ENCODE data around the gene PCP2.
A peak's percentile ranks its signal among the peaks of the same experiment; 100 is the strongest.

PCP2 gene

DNA sequence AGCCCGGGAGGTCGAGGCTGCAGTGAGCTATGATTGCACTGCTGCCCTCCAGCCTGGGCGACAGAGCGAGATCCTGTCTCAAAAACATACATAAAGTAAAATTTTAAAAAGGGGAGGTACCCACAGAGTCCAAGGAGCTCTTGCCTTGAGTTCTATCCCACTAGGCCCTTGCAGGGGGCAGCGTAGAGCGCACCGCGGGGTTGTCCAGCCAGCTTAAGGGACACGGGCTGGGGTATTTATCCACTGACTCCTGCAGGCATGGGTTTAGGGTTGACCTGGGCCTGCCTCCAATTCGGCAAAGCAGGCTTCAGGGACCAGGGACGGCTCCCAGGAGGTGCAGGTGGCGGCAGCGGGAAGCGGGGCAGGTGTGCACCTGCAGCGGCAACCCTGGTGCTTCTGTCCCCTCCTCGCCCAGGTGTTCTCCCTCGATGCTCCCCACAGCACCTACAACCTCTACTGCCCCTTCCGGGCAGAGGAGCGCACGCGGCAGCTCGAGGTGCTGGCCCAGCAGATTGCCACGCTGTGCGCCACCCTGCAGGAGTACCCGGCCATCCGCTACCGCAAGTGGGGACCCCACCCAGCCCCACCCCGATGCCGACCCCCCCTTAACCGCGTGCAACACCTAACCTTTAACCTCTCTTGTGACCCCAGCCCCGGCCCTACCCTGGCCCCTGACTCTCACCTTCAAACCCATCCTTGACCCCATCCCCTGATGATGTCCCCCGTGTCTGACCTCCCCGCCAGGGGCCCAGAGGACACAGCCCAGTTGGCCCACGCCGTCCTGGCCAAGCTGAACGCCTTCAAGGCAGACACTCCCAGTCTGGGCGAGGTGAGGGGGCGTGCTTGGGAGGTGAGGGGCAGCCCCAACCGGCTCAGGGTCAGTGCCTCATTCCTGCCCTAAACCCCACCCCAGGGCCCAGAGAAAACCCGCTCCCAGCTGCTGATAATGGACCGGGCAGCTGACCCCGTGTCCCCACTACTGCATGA, 8.1 kb upstream of the PCP2 start:
- H3K4me3 ChIP-seq (ENCODE audit: low read depth, low read length), result no peak overlapping the region
- no peak for DNase-seq (ENCODE audit: low read depth)

DNA sequence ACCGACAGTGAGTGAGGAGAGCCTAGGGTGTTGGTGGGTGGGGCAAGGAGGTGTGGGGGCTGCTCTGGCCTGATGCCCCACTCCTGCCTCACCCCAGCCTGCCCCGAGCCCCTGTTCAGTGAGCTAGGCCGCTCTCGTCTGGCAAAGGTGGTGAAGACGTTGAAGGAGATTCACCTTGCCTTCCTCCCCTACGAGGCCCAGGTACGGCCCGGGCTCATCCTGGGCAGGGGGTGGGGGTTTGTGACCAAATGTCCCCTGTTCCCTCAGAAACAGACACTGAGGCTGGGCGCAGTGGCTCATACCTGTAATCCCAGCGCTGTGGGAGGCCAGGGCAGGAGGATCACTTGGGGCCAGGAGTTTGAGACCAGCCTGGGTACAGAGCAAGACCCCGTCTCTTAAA, 7.3 kb upstream of the PCP2 start:
- no peak overlapping the region for H3K4me3 ChIP-seq (ENCODE audit: low read depth, low read length)
- no peak for DNase-seq (ENCODE audit: low read depth)

DNA sequence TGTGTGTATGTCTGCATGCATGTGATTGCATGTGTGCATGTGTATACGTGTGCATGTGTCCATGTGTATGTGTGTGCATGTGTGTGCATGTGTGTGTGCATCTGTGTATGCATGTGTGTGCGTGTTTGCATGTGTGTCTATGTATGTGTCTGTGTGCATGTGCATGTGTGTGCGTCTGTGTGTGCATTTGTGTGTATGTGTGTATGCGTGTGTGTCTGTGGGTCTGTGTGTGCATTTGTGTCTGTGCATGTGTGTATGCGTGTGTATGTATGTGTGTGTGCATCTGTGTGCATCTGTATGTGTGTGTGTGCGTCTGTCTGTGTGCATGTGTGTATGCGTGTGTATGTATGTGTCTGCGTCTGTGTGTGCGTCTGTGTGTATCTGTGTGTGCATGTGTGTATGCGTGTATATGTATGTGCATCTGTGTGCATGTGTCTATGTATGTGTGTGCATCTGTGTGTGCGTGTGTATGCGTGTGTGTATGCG, 6.4 kb upstream of the PCP2 start:
- no peak overlapping the region for H3K4me3 ChIP-seq (ENCODE audit: low read depth, low read length)
- no peak for DNase-seq (ENCODE audit: low read depth)

DNA sequence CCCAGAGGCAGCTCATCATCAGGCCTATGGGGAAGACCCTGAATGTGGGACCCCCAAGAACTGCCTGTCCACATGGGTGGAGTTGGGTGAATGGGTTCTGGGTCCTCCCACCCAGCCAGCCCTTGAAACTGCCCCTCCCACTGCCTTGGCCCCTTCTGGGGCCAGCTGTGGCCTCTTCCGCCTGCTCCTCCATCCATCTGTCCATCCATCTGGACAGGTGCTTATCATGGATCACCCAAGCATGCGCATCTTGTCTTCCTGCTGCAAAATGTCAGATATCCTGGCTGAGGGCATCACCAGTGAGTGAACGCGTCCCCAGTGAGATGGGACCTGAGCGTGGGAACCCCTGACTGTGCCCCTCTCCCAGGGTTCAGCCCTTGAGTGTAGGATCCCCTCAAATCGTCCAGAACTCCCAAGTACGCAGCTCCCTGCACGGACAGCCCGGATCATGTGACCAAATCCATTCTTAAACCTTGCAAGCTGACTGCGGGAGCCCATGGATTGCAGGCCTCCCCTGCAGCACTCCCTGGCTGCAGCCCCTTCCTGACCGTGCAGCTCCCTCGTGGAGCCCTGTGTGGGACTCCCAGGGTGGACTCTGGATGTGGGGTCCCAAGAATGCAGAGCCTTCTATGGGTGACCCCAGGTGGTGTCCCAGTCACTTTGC, 5.4 kb upstream of the PCP2 start:
- DNase-seq (ENCODE audit: low read depth), result no peak
- H3K4me3 ChIP-seq (ENCODE audit: low read depth, low read length), result no peak overlapping the region

DNA sequence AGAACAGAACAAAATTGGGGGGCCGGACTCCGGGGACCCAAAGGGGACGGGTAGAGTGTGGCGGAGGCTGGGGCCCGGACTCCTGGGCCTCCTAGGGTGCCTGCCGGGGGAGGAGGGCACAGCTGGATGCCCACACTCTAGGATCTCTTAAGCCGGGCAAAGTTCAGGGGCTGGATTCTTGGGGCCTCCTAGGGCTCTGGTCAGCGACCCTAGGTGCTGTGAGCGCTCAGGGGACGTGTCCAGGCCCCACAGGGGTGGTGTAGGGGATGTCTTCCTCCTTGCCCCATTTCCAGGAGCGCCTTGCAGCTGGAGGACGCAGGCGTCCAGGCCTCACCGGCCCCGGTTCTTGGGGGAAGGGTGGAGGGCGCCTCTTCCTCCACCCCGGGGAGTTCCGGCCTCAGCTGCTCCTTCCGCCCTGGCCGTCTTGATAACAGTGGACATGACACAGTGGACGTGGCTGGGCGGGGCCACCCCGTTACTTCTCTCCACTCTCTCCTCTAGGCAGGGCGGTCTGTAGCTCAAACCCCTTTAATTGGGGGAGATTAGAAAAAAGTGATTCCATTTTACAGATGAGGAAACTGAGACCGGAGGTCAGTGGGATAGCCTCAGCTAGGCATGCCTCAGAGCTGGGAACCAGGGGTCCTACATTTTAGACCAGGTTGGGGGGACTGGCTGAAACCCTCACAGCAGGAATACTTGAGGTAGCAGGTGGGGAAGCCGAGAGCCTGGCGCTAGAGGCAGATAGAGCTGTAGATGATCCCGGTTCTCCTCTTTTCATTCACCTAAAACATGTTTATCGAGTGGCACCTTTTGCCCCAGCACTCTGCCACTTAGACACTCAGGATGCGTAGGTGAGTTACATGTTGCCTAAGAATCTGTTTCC, 4.1 kb upstream of the PCP2 start:
- peak overlapping the region; percentile 25 for H3K4me3 ChIP-seq (ENCODE audit: low read depth, low read length)
- no peak for DNase-seq (ENCODE audit: low read depth)

DNA sequence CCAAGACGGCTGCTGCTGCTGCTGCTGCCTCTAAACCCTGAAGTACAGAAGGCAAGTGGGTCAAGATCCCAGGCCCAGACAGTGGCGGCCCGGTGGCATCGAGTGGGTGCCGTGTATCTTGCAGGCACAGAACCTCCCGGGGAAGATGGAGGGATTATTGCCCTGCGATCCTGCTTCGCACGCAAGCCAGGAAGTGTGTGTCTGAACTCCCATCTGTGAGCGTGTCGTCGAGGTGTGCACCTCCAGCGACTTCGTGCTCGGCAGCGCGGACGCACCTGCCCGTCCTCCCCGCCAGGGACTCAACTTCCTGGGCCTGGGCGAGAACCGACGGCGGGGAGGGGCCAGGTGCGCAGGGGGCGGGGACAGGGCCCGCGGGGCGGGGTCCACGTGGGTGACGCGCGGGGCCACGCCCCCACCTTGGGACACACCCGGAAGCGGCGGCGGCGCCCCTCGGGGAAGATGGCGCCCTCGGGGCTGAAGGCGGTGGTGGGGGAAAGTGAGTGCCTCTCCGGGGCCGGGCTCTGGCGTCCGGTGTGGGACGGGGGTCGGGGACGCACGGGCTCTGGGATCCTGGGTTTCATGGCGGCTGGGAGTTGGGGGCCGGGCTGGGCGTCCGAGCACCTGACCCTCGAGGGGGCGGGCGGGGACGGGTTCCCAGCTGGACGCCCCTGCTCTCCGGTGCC, 3.3 kb upstream of the PCP2 start, which contains the start of gene STXBP2:
TSS of gene STXBP2 (plus strand) at position 420 of the 683 bp plus-strand sequence. CDS start at position 460, 40 bp downstream.
- DNase-seq (ENCODE audit: low read depth), result no peak
- H3K4me3 ChIP-seq (ENCODE audit: low read depth, low read length), result peak within 1 kb of the TSS; percentile 25

DNA sequence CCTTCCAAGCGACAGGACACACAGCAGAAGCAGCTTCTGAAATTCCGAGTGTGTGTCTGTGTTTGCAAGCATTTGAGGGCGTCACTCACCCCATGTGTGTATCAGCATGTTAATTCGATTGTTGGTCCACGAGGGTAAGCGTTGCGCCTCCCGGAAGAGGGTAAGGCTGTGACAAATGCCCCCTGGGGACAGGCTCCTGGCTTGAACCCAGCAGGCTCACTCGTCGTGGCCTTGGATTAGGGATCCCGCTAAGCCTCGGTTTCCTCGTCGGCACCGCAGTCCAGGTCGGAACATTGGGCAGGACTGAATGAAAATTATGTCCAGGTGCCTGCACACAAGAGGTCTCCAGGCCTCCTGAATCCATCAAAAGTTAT, 2.8 kb upstream of the PCP2 start:
- no peak for DNase-seq (ENCODE audit: low read depth)
- H3K4me3 ChIP-seq (ENCODE audit: low read depth, low read length), result no peak overlapping the region

DNA sequence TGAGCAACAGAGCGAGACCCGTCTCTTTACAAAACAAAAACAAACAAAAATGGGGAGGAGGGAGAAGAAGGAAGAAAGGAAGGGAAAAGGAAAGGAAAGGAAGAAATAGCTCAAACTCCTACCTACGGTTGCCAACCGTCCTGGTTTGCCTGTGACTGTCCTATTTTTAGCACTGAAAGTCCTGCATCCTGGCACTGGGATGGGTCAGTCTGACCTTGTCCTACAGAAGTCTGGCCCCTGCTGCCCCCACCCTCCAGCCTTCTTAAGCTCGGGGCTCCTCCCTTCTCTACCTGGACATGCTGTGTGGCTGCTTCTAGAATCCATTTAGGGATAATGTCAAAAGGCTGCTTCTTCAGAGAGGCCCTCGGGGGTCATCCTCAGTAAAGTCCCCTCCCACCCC, 2.2 kb upstream of the PCP2 start:
- H3K4me3 ChIP-seq (ENCODE audit: low read depth, low read length), result no peak overlapping the region
- no peak for DNase-seq (ENCODE audit: low read depth)

DNA sequence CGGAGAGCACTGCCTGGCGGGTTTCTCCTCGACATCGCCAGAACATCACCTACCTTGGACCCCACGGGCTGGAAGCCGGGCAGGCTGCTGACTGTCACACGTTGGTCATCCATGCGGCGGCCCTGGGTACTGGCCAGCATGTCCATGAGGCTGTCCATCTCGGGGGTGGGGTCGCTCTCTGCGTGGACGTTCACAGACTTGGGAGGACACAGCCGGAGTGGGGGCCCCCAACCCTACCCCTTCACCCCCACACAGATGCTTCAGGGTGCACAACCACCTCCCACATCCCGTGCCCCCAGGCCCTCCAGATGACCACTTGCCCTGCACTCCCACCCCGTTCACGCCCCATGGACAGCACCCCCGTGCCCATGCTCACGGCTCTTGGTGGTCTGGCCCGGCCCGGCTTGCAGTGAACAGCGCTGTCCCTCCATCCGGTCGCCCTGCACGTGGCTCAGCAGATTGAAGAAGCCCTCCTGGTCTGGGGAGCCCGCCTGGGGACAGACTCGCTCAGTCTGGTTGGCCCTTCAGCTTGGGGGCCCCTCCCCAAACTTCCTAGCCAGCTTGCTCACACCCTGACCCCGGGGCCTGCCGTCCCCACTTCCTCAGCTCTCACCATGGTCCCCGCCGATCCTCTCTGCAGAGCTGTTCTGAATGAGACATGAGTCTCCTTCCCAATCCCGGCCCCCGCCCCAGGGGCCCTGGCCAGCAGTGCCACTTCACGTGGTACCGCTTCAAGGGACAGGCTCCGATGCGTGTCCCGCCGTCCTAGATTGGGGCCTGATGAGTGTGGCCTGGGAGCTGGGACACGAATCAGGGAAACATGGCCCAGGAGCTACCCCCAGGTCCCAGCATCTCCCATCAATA, 947 bp downstream of the PCP2 start:
- H3K4me3 ChIP-seq (ENCODE audit: low read depth, low read length), result no peak overlapping the region
- DNase-seq (ENCODE audit: low read depth), result no peak

DNA sequence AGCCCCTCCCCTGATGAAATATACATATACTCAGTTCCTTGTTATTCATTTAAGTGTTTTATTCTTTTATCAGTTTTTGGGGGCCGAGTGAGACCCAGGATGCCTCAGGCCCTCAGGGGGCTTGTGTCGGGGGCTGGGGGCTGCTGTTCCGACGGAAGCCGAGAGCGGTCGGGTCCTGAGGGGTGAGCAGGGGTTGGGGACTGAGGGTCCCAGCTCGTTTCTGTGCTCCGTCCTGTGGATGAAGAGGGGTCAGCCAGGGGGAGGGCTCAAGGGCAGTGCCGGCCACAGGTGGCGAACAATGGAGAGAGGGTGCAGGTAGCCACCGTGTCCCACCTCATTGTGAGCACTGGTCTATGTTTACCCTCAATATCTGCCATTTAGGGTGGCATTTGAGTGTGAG, 1.9 kb downstream of the PCP2 start:
- no peak for DNase-seq (ENCODE audit: low read depth)
- H3K4me3 ChIP-seq (ENCODE audit: low read depth, low read length), result no peak overlapping the region

DNA sequence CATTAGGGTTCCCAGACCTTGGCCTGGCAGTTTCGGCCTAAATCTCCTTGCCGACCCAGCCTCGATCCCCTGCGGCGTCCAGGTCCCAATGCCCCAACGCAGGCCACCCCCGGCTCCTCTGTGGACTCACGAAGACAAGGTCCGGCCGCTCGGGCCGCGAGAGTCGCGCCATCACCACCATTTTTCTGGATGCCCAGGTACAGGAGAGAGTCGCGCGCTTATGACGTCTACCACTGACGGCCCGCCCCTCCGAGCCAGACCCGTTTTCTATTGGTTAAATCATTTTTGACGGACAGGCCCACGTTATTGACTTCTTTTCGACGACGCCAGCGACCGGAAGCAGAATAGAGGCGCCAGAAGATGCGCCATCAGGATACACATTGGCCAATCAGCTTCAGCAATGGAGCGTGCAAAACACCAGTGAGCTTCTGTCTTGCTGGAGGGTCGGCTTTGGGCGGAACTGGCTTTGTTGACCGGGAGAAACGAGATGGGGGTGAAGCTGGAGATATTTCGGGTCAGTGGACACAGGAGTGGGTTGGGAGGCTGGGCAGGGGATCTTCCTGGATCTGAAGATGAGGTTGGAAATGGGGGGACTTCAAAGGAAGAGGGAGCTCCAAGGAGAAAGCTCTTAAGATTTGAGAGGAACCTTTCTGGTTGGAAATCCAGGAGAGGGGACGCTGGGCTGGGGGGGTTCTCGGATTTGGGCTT, 4.0 kb downstream of the PCP2 start, which contains the start of the genes PET100 and XAB2:
TSS of gene PET100 (plus strand) at position 447 of the 708 bp plus-strand sequence. CDS start at position 488, 41 bp downstream.
TSS of gene XAB2 (minus strand) at position 199 of the 708 bp plus-strand sequence. CDS start at position 181, 18 bp downstream.
- DNase-seq (ENCODE audit: low read depth), result peak; percentile 95
- peak within 1 kb of the TSS; percentile 77 for H3K4me3 ChIP-seq (ENCODE audit: low read depth, low read length)

DNA sequence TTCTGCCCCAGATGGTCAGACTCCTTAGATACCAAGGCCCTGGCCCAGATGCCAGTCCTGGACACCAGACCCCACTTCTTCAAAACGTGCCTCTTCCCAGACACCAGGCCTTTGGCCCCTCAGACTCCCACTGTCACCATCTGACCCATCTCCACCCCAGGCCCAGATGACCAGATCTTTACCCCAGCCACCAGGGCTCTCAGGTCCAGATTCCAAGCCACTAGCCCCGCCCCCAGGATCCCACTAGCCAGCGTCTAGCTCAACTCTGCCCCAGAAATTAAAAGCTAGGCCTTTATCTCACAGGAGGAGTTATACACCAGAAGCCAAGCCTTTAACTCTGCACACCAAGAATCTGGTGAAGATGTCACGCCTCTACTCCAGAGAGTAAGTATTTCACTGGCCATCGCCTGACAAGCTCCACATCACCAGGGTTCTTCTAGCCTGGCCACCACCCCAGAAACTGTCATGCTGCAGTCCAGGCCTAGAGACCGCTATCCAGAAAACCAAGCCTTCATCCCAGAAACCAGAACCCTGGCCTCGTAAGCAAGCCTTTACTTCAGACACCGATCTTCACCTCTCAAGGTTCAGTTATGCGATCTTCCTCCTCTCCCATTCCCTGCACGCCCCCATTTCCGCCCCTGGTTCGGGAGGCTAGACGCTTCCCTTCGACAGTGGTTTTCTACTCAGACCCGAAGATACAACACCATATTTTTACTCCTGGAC, 4.8 kb downstream of the PCP2 start:
- no peak for DNase-seq (ENCODE audit: low read depth)
- peak overlapping the region; percentile 77 for H3K4me3 ChIP-seq (ENCODE audit: low read depth, low read length)

DNA sequence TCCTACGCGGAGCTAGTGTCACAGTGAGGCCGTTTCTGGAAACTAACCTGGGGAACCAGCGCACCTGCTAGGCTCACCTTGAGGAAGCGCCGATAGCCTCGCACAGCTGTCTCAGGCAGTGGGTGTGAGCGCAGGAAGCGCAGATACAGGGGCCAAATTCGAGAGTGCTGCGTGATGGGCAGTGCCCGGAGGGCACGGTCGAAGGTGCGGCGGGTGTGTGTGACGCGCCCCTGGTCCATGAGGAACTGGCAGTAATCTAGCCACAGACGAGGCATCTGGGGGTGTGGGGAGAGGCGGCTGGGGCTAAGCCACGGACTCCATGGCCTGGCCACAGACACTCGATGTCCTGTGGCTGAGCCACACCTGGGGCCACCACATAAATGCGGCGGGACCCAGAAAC, 6.4 kb downstream of the PCP2 start:
- no peak overlapping the region for H3K4me3 ChIP-seq (ENCODE audit: low read depth, low read length)
- no peak for DNase-seq (ENCODE audit: low read depth)

DNA sequence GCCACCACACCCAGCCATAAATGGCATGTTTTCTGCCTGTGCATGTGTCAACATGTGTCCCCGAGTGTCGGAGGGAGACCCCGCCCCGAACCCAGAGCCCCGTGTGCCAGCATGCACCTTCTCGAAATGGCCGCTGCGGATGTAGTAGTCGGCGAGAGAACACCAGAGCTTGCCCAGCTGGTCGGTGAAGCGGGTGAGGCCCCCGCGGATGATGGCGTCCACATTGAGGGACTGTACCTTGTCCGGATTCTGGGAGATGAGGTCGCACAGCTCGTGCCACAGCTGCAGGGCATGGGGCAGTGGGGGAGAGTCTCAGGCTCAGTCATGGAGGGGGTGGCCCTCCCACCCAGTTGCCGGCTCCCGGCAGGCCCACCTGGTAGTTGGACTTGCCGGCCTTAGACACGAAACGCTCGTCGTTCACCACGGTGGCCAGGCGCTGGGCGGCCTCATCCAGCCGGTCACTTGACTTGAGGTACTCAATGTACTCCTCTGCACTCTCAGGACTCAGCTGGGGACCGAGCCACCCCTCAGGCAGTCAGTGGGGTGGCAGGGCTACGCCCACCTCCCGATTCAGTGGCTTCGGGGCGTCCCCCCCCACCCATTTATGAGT, 7.7 kb downstream of the PCP2 start:
- no peak overlapping the region for H3K4me3 ChIP-seq (ENCODE audit: low read depth, low read length)
- DNase-seq (ENCODE audit: low read depth), result no peak

DNA sequence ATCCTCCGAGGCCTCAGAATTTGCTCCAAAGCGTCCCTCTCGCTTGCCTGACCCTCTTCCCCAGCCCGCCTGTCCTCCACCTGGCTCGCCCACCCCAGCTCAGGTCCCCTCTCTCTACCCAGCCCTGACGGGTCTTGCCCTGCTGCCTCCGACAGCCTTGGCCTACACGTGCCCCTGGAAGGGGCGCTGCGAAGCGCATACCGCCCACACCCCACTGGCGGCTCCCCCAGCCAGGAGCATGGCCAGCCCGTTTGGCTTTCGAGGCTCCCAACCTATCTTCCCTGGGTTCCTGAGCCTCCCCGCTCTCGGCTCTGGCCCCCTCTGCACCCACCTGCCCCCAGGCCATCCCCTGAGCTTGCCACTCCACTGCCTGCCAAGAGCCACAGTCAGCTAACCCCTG, 8.7 kb downstream of the PCP2 start:
- DNase-seq (ENCODE audit: low read depth), result no peak
- H3K4me3 ChIP-seq (ENCODE audit: low read depth, low read length), result no peak overlapping the region
